ENCODE measurements around the gene RSF1. TPM values are rescaled to one million over a fixed set of nuclear protein-coding genes. Genes with fewer than 3 reads are reported as not detected.

RSF1 gene
- polyA plus RNA-seq, 3 donors = 70.5 to 82.8 (median 74.2) TPM

DNA sequence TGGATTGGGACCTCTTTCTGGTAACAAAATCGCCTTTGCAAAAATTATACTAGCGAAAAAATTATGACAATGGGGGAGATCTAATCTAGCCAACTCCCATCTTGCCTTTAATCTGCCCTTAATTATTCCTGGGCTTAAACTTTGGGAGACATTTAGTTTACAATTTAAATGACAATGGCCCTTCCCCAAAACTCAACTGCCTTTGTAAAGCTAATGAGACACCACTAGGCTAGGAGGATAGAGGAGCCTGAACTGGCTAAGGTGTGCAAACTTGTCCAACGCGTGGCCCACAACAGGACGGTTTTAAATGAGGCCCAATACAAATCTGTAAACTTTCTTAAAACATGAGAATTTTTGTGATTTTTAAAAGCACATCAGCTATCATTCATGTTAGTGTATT lies 67.3 kb downstream of the RSF1 start:
- DNase-seq (ENCODE audit: low read depth in 3 of 3, low spot score in 2 of 3) = no peak

DNA sequence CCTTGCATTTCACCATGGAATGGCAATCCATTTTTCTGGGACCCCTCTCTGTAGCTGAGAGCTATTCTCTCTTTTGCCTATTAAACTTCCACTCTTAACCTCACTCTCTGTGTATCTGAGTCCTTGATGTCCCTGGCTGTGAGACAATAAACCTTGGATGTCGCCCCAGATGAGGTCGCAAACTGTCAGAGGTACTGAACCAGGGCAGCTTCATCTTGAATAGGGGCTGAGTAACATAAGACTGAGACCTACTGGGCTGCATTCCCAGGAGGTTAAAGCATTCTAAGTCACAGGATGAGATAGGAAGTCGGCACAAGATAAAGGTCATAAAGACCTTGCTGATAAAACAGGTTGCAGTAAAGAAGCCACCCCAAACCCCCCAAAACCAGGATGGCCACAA lies 68.0 kb downstream of the RSF1 start:
- DNase-seq (ENCODE audit: low read depth in 3 of 3, low spot score in 2 of 3) = no peak

DNA sequence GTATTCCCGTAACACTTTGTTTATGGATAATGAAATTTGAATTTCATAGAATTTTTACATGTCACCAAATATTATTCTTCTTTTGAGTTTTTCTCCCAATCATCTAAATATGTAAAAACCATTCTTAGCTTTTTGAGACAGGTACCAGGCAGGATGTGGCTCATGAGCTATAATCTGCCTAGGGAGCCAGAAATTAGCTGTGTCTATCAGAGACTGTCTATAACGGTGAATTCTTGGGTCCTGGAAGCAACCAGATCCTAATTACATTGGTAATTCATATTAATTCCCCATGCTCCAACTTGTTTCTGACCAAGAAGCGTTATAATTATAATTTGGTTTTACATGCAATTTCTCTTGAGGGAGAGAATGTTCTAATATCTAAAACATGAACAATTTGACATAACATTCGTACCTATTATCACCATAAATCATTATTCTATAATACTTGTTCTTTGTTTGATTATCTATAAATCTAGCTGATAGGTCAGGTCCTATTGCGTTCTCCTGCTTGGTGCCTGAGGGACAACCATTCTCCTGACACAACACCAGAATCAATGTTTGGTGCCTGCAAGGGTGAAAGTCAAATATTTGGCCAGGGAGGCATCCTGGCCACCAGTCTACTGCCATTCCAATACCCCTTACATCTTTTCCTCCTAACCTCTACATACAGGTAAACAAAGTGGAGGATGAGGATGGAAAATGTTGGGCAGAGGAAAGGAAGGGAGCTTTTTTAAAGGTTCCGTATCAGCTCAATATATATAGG lies 69.9 kb downstream of the RSF1 start:
- no peak for DNase-seq (ENCODE audit: low read depth in 3 of 3, low spot score in 2 of 3)

DNA sequence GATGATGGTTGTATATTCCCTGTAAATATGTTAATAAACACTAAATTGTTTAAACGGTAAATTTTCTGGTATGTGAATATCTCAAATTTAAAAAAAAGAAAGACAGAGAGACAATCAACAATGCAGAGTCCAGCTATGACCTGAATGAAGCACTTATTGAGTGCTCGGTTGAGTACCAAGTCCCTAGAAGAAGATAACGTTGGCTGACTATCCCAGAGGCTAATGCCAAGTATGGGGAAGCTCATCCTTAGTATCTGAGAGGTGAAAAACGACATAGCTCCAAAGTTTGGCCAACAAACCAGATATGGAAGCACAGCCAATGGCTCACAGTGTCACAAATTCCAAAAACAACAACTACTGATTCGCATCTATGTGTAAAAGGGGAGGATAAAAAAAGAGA lies 71.3 kb downstream of the RSF1 start:
- DNase-seq (ENCODE audit: low read depth in 3 of 3, low spot score in 2 of 3) = no peak

DNA sequence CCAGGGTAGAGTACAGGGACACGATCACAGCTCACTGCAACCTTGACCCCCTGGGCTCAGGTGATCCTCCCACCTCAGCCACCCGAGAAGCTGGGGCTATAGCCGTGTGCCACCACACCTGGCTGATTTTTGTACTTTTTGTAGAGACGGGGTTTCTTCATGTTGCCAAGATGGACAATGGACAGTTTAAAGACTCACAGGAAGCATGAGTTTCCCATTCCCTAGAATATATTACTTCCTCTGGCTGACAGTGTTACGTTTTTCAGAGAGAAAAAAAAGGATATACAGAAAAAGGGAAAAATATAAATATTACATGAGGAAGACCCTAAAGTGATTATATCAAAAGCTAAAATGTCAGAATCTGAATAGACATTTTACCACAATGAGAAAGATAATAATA lies 72.3 kb downstream of the RSF1 start:
- no peak for DNase-seq (ENCODE audit: low read depth in 3 of 3, low spot score in 2 of 3)

DNA sequence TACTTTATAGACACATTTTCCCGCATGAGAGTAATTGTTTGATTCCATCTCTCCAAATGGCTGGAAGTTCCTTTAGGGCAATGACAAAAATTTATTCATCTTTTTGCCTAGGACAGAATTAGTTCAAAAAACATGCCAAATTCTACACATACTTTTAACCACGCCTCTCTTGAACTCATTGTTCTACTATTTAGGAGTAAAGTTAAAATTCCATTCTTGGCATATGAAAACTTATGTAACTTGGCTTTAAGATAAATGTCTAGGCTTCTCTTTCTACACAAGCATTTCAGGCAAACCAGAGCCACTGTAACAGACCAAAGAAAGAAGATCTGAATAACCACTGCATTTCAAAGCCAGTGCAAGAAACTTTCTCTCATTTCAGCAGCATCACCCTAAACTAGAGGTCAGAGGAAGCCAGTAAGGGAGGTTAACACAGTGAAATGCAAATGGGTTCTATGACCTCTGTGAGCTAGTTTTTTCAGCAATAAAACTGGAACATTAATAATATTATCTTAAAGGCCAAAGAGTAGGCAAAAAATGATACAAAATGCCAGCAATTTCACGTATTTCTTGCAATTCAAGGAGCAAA lies 73.0 kb downstream of the RSF1 start:
- no peak for DNase-seq (ENCODE audit: low read depth in 3 of 3, low spot score in 2 of 3)

DNA sequence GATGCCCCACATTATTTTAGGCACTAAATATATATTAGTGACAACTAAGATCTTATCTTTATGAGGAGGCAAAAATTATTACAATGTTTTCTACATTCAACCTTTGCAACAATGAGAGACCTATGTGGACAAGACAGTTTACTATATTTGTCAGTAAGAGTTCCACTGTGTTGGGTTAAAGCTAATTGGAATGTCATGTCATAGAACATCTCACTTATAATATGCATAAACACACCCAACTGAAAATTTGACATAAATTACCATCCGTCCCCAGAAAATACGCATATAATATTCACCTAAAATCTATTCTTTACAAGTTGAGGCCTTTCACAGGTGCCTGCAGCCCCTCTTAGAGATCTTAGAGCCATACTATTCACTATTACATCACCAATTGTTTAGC lies 84.0 kb downstream of the RSF1 start:
- no peak for DNase-seq (ENCODE audit: low read depth in 3 of 3, low spot score in 2 of 3)

DNA sequence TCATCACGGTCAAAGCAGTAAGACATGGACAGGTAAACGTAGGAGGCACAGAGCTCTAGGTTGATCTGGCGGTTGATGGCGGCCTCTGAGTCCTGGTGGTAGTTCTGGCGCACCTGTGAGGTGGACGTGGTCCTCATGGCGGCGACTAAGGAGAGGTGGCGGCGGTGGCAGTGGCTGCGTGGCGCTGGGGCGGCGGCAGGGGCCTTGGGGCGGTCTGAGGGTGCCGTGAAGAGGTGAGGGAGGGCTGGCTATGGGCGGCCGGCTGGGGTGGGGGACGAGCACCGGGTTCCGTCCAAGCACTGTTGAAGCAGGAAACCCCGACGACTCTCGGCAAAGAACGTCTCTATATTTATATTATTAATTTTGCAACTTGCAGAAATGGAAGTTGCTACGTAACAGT lies 85.6 kb downstream of the RSF1 start:
- no peak for DNase-seq (ENCODE audit: low read depth in 3 of 3, low spot score in 2 of 3)

DNA sequence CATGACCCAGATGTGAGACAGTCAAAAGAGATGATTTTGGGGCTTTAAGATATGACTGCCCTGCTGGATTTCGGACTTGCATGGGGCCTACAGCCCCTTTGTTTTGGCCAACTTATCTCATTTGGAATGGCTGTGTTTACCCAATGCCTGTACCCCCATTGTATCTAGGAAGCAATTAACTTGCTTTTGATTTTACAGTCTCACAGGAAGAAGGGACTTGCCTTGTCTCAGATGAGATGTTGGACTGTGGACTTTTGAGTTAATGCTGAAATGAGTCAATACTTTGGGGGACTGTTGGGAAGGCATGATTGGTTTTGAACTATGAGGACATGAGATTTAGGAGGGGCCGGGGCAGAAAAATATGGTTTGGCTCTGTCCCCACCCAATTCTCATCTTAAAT lies 88.4 kb downstream of the RSF1 start:
- no peak for DNase-seq (ENCODE audit: low read depth in 3 of 3, low spot score in 2 of 3)

DNA sequence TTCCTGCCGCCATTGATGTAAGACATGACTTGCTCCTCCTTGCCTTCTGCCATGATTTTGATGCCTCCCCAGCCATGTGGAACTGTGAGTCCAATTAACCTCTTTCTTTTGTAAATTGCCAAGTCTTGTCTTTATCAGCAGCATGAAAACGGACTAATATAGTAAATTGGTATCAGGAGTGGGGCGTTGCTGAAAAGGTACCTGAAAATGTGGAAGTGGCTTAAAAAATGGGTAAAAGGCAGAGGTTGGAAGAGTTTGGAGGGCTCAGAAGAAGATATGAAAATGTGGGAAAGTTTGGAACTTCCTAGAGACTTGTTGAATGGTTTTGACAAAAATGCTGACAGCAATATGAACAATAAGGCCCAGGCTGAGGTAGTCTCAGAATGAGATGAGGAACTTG lies 89.7 kb downstream of the RSF1 start:
- no peak for DNase-seq (ENCODE audit: low read depth in 3 of 3, low spot score in 2 of 3)

DNA sequence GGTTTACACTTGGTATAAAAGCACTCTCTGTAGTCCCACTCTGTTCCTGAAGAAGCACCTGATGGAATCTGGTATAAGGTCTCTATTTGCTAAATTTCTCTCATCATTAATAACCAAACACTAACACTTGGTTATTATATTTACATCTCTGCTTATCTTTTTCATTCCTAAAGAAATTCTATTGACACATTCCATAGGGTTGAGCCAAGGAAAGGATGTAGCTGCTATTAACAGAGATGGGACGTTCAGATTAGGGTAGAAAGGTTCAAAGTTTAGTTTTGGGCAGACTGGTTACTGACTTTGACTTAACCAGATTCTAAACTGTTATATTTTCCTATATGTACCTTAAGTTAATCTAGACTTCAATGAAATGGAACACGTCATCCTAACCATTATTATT lies 91.5 kb downstream of the RSF1 start:
- no peak for DNase-seq (ENCODE audit: low read depth in 3 of 3, low spot score in 2 of 3)

DNA sequence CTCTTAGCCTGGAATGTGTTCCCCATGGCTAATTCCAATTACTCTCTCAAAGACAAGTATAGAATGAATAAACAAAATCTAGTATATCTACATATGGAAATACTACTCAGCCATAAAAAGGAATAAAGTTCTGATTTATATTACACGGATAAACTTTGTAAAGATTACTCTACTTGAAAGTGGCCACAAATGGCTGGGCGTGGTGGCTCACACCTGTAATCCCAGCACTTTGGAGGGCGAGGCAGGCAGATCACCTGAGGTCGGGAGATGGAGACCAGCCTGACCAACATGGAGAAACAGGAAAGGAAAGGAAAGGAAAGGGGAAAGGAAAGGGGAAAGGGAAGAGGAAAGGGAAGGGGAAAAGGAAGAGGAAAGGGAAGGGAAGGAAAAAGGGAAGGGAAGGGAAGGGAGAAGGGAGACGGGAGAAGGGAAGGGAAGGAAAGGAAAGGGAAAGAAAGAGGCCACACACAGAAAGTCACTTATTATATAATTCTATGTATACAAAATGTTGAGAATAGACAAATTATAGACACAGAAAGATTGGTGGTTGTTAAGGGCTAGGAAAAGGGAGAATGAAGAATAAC lies 92.2 kb downstream of the RSF1 start:
- DNase-seq (ENCODE audit: low read depth in 3 of 3, low spot score in 2 of 3) = no peak

DNA sequence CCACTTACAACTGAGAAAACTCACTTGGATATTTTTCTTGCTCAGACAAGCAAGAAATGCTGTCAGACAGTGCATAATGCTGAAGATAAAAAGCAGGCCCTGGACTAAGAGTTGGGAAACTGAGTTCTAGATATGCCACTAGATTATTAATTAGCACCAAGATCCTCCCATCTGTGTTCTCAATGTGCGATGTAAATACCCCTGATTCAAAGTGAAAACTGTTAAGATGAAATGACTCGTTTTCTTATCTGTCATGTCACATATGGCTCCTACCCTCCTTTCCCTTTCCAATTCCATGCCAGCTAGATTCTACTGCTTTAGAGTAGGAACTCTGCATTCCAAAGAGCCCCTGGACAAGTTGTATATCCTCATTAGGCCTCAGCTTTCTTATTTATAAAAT lies 94.0 kb downstream of the RSF1 start:
- DNase-seq (ENCODE audit: low read depth in 3 of 3, low spot score in 2 of 3) = no peak

DNA sequence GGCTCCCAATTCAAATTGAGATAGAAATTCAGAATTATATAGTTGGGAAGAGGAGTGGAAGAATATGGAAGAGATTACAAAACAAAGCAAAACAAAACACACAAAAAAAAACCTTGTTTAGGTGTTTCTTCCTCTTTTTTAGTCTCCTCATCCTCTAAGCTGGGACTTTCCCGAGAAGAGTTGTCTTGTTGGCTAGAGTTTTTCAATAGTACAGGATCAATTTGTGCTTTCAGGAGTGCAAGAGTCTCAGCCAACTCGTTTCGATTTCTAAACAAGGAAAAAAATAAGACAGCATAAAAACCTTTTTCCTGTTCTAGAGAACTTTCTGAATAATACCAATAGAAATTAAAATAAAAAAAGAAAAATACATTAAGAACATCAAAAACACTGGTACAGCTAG lies 95.1 kb downstream of the RSF1 start:
- no peak for DNase-seq (ENCODE audit: low read depth in 3 of 3, low spot score in 2 of 3)

DNA sequence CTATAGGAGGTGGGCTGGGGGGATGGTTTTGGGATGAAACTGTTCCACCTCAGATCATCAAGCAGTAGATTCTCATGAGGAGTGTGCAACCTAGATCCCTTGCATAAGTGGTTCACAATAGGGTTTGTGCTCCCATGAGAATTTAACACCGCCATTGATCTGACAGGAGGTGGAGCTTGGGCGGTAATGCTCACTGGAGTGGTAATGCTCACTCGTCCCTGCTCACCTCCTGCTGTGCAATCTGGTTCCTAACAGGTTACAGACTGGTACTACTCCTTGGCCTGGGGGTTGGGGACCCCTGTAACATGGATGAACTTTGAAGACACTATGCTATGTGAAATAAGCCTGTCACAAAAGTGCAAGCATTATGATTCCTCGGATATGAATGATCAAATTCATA lies 95.9 kb downstream of the RSF1 start:
- DNase-seq (ENCODE audit: low read depth in 3 of 3, low spot score in 2 of 3) = no peak

DNA sequence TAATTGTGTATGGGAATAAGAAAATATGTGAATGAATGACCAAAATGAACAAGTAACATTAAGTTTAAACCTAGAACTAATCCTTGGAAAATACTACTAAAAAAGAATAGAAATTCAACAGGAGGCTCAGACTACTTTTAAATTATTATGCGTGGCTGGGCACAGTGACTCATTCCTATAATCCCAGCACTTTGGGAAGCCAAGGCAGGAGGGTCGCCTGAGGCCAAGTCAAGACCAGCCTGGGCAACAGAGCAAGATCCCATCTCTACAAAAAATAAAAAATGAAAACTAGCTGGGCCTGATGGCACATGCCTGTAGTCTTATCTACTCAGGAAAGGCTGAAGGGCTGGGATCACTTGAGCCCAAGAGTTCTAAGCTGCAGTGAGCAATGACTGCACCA lies 97.5 kb downstream of the RSF1 start:
- no peak for DNase-seq (ENCODE audit: low read depth in 3 of 3, low spot score in 2 of 3)

DNA sequence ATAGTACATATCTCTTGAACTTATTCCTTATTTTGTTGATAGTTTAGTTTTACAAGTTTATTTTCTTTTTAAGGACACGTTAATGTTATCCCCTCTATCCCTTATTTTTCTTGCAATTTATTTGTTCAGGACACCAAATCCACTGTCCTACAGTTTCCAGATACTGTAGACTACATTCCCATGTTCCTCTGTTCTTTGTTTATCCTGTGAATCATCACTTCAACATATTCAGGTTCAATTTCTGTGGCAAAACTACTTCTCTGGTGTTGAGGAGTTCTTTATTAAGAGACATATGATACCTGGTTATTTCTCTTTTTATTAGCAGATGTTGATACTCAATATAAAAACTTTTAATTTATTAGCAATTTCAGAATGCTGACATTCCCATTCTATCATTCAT lies 110.2 kb downstream of the RSF1 start:
- DNase-seq (ENCODE audit: low read depth in 3 of 3, low spot score in 2 of 3) = no peak

DNA sequence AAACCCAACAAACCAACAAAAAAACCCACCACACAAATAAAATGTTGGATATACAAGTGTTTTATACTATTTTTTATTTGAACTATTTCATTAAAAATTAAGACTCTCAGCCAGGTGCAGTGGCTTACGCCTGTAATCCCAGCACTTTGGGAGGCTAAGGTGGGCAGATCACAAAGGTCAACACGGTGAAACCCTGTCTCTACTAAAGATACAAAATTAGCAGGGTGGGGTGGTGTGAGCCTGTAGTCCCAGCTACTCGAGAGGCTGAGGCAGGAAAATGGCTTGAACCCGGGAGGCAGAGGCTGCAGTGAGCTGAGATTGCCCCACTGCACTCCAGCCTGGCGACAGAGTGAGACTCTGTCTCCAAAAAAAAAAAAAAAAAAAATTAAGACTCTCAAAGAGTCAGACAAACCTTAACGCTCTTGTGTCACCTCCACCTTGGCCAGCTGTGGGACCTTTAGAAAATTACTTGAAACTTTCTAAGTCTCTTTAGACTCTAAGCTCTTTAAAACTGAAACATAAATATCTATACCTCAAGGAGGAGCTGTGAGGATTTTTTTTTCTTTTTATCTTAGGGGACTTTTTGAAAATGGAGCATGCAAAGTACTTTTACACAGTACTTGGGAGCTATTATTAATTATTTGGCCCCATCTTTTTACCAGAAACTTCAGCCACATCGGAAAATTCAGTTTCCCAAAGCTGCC lies 114.5 kb downstream of the RSF1 start:
- no peak for DNase-seq (ENCODE audit: low read depth in 3 of 3, low spot score in 2 of 3)

DNA sequence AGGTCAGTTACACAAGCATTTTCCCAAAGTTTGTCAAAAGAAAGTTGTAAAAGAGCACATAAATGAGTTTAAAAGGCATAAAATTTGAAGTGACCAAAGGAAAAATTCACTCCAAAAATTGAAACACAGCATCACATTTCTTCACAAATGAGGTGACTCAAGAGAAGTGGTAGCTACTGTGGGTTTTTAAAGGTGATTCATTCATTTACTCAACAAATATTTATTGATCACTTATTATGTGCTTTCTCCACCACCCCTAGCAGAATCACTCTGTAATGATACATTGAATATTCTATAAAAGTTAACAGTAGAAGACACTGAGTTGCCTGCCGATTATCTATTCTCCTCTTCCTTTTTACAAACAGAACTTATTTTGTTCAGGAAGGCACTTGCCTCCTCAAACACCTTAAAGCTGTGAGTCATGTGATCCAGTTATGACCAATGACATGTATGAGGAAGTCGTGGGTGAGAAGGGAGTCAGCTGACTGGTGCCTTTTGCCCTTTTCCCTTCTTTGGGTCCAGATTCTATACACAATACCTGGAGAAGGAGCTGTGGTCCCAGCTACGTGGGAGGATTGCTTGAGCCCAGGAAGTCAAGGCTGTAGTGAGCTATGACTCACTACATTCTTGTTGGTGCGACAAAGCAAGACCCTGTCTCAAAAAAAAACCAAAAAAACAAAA lies 115.2 kb downstream of the RSF1 start:
- DNase-seq (ENCODE audit: low read depth in 3 of 3, low spot score in 2 of 3) = no peak

DNA sequence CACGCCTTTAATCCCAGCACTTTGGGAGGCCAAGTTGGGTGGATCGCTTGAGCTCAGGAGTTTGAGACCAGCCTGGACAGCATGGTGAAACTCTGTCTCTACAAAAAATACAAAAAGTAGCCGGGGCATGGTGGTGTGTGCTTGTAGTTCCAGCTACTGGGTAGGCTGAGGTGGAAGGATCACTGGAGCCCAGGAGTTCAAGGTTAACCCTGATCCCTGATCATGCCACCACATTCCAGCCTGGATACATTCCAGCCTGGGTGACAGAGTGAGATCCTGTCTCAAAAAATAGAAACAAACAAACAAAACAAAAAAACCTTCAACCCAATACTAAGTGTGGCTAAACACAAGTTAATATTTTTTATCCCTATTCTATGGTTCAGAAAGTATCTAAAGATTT lies 116.5 kb downstream of the RSF1 start:
- no peak for DNase-seq (ENCODE audit: low read depth in 3 of 3, low spot score in 2 of 3)

DNA sequence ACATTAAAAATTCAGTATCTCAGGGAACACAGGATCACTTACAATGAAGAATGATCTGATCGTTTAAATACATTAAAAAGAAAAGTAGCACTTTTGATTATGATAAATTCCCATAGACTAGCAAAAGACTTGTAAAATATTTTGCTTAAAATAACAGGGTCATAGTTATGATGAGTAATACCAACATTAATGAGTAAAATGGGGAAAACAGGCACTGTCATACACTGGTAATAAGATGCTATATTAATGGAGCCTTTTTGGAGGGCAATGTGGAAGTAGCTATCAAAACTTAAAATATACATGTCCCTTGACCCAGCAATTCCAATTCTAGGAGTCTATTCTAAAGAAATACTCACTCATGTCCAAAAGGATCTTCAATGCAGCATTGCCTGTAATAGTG lies 121.1 kb downstream of the RSF1 start:
- DNase-seq (ENCODE audit: low read depth in 3 of 3, low spot score in 2 of 3) = no peak

Measured in right renal cortex interstitium (tissue), 3 donors.